HepG2 (cell line): ENCODE measurements around the gene SCAF8. TPM values are rescaled to one million over a fixed set of nuclear protein-coding genes. Genes with fewer than 3 reads are reported as not detected.

Source experiments
- CENPX ChIP-seq: sonication (generic); formaldehyde crosslinking; IDR thresholded peaks from 2 replicates; pipeline ENCODE4 v1.9.0; 2021; ENCODE audit warnings: mild to moderate bottlenecking, missing genetic modification reagents, moderate library complexity
- DZIP1 ChIP-seq: sonication (generic); formaldehyde crosslinking; IDR thresholded peaks from 2 replicates; pipeline ENCODE4 v1.5.0; 2020; ENCODE audit warnings: mild to moderate bottlenecking, missing genetic modification reagents
- ELF1 ChIP-seq: sonication (generic); formaldehyde crosslinking; IDR thresholded peaks from 2 replicates; pipeline ENCODE4 v1.4.0; 2020; ENCODE audit warnings: missing genetic modification reagents
- FOXM1 ChIP-seq: sonication (generic); formaldehyde crosslinking; IDR thresholded peaks from 2 replicates; pipeline ENCODE4 v1.5.0; 2020; ENCODE audit warnings: missing genetic modification reagents
- HOXA5 ChIP-seq: sonication (generic); formaldehyde crosslinking; IDR thresholded peaks from 2 replicates; pipeline ENCODE4 v1.4.0; 2020; ENCODE audit warnings: missing genetic modification reagents
- KLF15 ChIP-seq: sonication (generic); formaldehyde crosslinking; IDR thresholded peaks from 2 replicates; pipeline ENCODE4 v1.8.1; 2023; ENCODE audit warnings: borderline replicate concordance, mild to moderate bottlenecking, inconsistent platforms, missing genetic modification reagents, mixed read lengths
- MED8 ChIP-seq: sonication (generic); formaldehyde crosslinking; IDR thresholded peaks from 2 replicates; pipeline ENCODE4 v1.8.1; 2023; ENCODE audit warnings: mild to moderate bottlenecking, missing genetic modification reagents; ENCODE audit not compliant: insufficient replicate concordance
- MTF1 ChIP-seq: sonication (generic); formaldehyde crosslinking; IDR thresholded peaks from 2 replicates; pipeline ENCODE4 v1.5.0; 2020; ENCODE audit warnings: missing genetic modification reagents
- TAF15 ChIP-seq: fragments of 200-400 bp; formaldehyde crosslinking; IDR thresholded peaks from one replicate; pipeline ENCODE4 v1.6.1; 2018; ENCODE audit warnings: mild to moderate bottlenecking, low read depth, low read length; ENCODE audit not compliant: poor library complexity, severe bottlenecking
- TEF ChIP-seq: sonication (generic); formaldehyde crosslinking; IDR thresholded peaks from 2 replicates; pipeline ENCODE4 v1.5.0; 2020; ENCODE audit warnings: missing genetic modification reagents
- ZBTB21 ChIP-seq: sonication (generic); formaldehyde crosslinking; IDR thresholded peaks from 2 replicates; pipeline ENCODE4 v1.4.0; 2020; ENCODE audit warnings: missing genetic modification reagents
- ZBTB42 ChIP-seq: sonication (generic); formaldehyde crosslinking; IDR thresholded peaks from 2 replicates; pipeline ENCODE4 v1.5.0; 2020; ENCODE audit warnings: mild to moderate bottlenecking, missing genetic modification reagents
- ZBTB46 ChIP-seq: sonication (generic); formaldehyde crosslinking; IDR thresholded peaks from 2 replicates; pipeline ENCODE4 v1.4.0; 2020; ENCODE audit warnings: mild to moderate bottlenecking, missing genetic modification reagents, borderline replicate concordance
- ZMYM2 ChIP-seq: sonication (generic); formaldehyde crosslinking; IDR thresholded peaks from 2 replicates; pipeline ENCODE4 v1.8.0; 2022; ENCODE audit warnings: mild to moderate bottlenecking, missing genetic modification reagents
- ZNF121 ChIP-seq: sonication (generic); formaldehyde crosslinking; IDR thresholded peaks from 2 replicates; pipeline ENCODE4 v1.5.0; 2020; ENCODE audit warnings: mild to moderate bottlenecking, missing genetic modification reagents
- ZNF292 ChIP-seq: sonication (generic); formaldehyde crosslinking; IDR thresholded peaks from 2 replicates; pipeline ENCODE4 v1.8.1; 2022; ENCODE audit warnings: mild to moderate bottlenecking, low read depth, missing genetic modification reagents, borderline replicate concordance
- ZNF451 ChIP-seq: sonication (generic); formaldehyde crosslinking; IDR thresholded peaks from 2 replicates; pipeline ENCODE4 v1.5.0; 2020; ENCODE audit warnings: mild to moderate bottlenecking, missing genetic modification reagents
- ZNF558 ChIP-seq: sonication (generic); formaldehyde crosslinking; IDR thresholded peaks from 2 replicates; pipeline ENCODE4 v1.9.0; 2022; ENCODE audit warnings: mild to moderate bottlenecking, missing genetic modification reagents, borderline replicate concordance
- ZNF572 ChIP-seq: sonication (generic); formaldehyde crosslinking; IDR thresholded peaks from 2 replicates; pipeline ENCODE4 v1.5.1; 2020; ENCODE audit warnings: mild to moderate bottlenecking, missing genetic modification reagents
- polyA plus RNA-seq, 8 experiments: library from polyadenylated mRNA; depleted of rRNA in 3 of 8; stranded (reverse) in 7 of 8; unstranded in 1 of 8; fragments of >200 nt; fragmentation: Illumina TruSeq in 4 of 8; extraction: Trizol in 4 of 8; gene quantifications; 2 replicates each; pipeline versions ENCODE4 v1.2.1 to v1.2.3, GENCODE V29; 2011 to 2016; ENCODE audit warnings: low read depth in 4 of 8, missing spikeins in 1 of 8, mixed read lengths in 1 of 8; ENCODE audit not compliant: insufficient read depth in 1 of 8
- total RNA-seq, 5 experiments: library from RNA; depleted of rRNA; stranded (reverse); fragments of >200 nt; fragmentation: Illumina TruSeq; extraction: Trizol; gene quantifications; 2 replicates each; pipeline ENCODE4 v1.2.3, GENCODE V29; 2016; ENCODE audit warnings: low read depth in 1 of 5
- TF ChIP-seq, protein P1 (sequence below): sonication (generic); formaldehyde crosslinking; IDR thresholded peaks from 2 replicates; pipeline ENCODE4 v1.9.0; 2021; ENCODE audit warnings: missing genetic modification reagents, borderline replicate concordance
- TF ChIP-seq, protein P2 (sequence below): sonication (generic); formaldehyde crosslinking; IDR thresholded peaks from 2 replicates; pipeline ENCODE4 v1.4.0; 2020; ENCODE audit warnings: mild to moderate bottlenecking, missing genetic modification reagents

SCAF8 gene
- total and polyA plus RNA-seq, 2 of the 13 experiments (the other 11 are each of a cell fraction or from before 2014, with no cell fraction given): 15.3 to 40.8 TPM

GRCh38 chr6:154733183-154733625 lies at the start of gene SCAF8 (continued):
- no peak; the same call in 1 of the 2 replicates for TF ChIP-seq DZIP1 (CRISPR knock-in tag)
- no peak for TF ChIP-seq TAF15
- TF ChIP-seq ZNF558 (CRISPR knock-in tag): peak; percentile 30; the same call in 1 of the 2 replicates
- peak; percentile 51; the same call in 1 of the 2 replicates for TF ChIP-seq MTF1
- peak; percentile 56 for TF ChIP-seq MED8
- TF ChIP-seq TEF (CRISPR knock-in tag): no peak
- no peak for TF ChIP-seq ZNF292 (CRISPR knock-in tag)
- TF ChIP-seq ZNF451 (CRISPR knock-in tag): no peak; the same call in 1 of the 2 replicates
- TF ChIP-seq, protein P1, sequence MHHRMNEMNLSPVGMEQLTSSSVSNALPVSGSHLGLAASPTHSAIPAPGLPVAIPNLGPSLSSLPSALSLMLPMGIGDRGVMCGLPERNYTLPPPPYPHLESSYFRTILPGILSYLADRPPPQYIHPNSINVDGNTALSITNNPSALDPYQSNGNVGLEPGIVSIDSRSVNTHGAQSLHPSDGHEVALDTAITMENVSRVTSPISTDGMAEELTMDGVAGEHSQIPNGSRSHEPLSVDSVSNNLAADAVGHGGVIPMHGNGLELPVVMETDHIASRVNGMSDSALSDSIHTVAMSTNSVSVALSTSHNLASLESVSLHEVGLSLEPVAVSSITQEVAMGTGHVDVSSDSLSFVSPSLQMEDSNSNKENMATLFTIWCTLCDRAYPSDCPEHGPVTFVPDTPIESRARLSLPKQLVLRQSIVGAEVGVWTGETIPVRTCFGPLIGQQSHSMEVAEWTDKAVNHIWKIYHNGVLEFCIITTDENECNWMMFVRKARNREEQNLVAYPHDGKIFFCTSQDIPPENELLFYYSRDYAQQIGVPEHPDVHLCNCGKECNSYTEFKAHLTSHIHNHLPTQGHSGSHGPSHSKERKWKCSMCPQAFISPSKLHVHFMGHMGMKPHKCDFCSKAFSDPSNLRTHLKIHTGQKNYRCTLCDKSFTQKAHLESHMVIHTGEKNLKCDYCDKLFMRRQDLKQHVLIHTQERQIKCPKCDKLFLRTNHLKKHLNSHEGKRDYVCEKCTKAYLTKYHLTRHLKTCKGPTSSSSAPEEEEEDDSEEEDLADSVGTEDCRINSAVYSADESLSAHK: no peak; the same call in 1 of the 2 replicates
- TF ChIP-seq ZNF121 (CRISPR knock-in tag): no peak
- TF ChIP-seq ZMYM2: no peak
- peak; percentile 39; the same call in 1 of the 2 replicates for TF ChIP-seq ELF1 (CRISPR knock-in tag)
- peak; percentile 65; the same call in 1 of the 2 replicates for TF ChIP-seq KLF15
- no peak for TF ChIP-seq ZBTB21 (CRISPR knock-in tag)
- no peak for TF ChIP-seq ZNF572 (CRISPR knock-in tag)
- TF ChIP-seq ZBTB46 (CRISPR knock-in tag): no peak
- TF ChIP-seq, protein P2, sequence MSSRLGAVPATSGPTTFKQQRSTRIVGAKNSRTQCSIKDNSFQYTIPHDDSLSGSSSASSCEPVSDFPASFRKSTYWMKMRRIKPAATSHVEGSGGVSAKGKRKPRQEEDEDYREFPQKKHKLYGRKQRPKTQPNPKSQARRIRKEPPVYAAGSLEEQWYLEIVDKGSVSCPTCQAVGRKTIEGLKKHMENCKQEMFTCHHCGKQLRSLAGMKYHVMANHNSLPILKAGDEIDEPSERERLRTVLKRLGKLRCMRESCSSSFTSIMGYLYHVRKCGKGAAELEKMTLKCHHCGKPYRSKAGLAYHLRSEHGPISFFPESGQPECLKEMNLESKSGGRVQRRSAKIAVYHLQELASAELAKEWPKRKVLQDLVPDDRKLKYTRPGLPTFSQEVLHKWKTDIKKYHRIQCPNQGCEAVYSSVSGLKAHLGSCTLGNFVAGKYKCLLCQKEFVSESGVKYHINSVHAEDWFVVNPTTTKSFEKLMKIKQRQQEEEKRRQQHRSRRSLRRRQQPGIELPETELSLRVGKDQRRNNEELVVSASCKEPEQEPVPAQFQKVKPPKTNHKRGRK: no peak
- 0 out of 2 replicates have a peak, but pooled peaks have one; percentile 59 for TF ChIP-seq HOXA5
- TF ChIP-seq FOXM1 (CRISPR knock-in tag): no peak
- TF ChIP-seq CENPX (CRISPR knock-in tag): no peak
- no peak for TF ChIP-seq ZBTB42 (CRISPR knock-in tag)
